Neuronal stem cell (in vitro differentiated cells): ENCODE results near the gene JPH3.

Experiments
- DNase-seq: peaks from one replicate; pipeline ENCODE4 v3.0.0-alpha.2; 2013; ENCODE audit warnings: low spot score
- H2AFZ ChIP-seq: one replicate; pipeline ENCODE4 v1.6.1; 2013; ENCODE audit warnings: mild to moderate bottlenecking, low read length, inconsistent platforms
- H2AK5ac ChIP-seq: 2 replicates; pipeline ENCODE4 v1.6.1; 2013; ENCODE audit warnings: low read depth, mild to moderate bottlenecking, inconsistent platforms, low read length, moderate library complexity, mixed read lengths
- H2BK120ac ChIP-seq: 2 replicates; pipeline ENCODE4 v1.6.1; 2013; ENCODE audit warnings: low read depth, mild to moderate bottlenecking, inconsistent platforms, low read length, moderate library complexity, mixed read lengths
- H2BK12ac ChIP-seq: one replicate; pipeline ENCODE4 v1.6.1; 2013; ENCODE audit warnings: low read length, inconsistent platforms
- H2BK15ac ChIP-seq: 2 replicates; pipeline ENCODE4 v1.6.1; 2013; ENCODE audit warnings: mild to moderate bottlenecking, low read length, inconsistent platforms, mixed read lengths
- H2BK5ac ChIP-seq: one replicate; pipeline ENCODE4 v1.6.1; 2013; ENCODE audit warnings: inconsistent platforms, mild to moderate bottlenecking, low read length, moderate library complexity
- H3K14ac ChIP-seq: one replicate; pipeline ENCODE4 v1.6.1; 2013; ENCODE audit warnings: low read length, inconsistent platforms
- H3K18ac ChIP-seq: 2 replicates; pipeline ENCODE4 v1.6.1; 2013; ENCODE audit warnings: low read length, inconsistent platforms
- H3K23ac ChIP-seq: 2 replicates; pipeline ENCODE4 v1.6.1; 2013; ENCODE audit warnings: low read depth, mild to moderate bottlenecking, mixed read lengths, low read length, inconsistent platforms; ENCODE audit not compliant: poor library complexity
- H3K27ac ChIP-seq: replicated peaks from 3 replicates; pipeline ENCODE4 v1.5.1; 2013; ENCODE audit warnings: low read length, inconsistent platforms
- H3K27me3 ChIP-seq, 3 experiments: 2 replicates each; pipeline ENCODE4 v1.6.1; 2013; ENCODE audit warnings: low read length in 3 of 3, mild to moderate bottlenecking in 2 of 3, inconsistent platforms in 1 of 3, low read depth in 1 of 3, mixed read lengths in 1 of 3, moderate library complexity in 1 of 3; ENCODE audit not compliant: control insufficient read depth in 3 of 3, insufficient read depth in 3 of 3
- H3K36me3 ChIP-seq, 2 donors: replicated peaks in 1 of 2; 2 replicates each; pipeline ENCODE4 v1.6.1; 2013; ENCODE audit warnings: low read length in 2 of 2; ENCODE audit not compliant: control insufficient read depth in 2 of 2, insufficient read depth in 2 of 2
- H3K4ac ChIP-seq: 2 replicates; pipeline ENCODE4 v1.6.1; 2013; ENCODE audit warnings: inconsistent platforms, mild to moderate bottlenecking, low read length, moderate library complexity
- H3K4me1 ChIP-seq, 2 donors: 1 replicate in 1 of 2; 2 replicates in 1 of 2; pipeline ENCODE4 v1.6.1; 2013; ENCODE audit warnings: low read length in 2 of 2, low read depth in 1 of 2; ENCODE audit not compliant: control insufficient read depth in 2 of 2, insufficient read depth in 1 of 2
- H3K4me2 ChIP-seq: one replicate; pipeline ENCODE4 v1.6.1; 2013; ENCODE audit warnings: mild to moderate bottlenecking, low read length, inconsistent platforms; ENCODE audit not compliant: insufficient read depth, poor library complexity, severe bottlenecking
- H3K4me3 ChIP-seq, 2 donors: 2 replicates each; pipeline ENCODE4 v1.5.1; 2013; ENCODE audit warnings: low read length in 2 of 2, mild to moderate bottlenecking in 2 of 2, inconsistent platforms in 1 of 2, moderate library complexity in 1 of 2
- H3K79me1 ChIP-seq: one replicate; pipeline ENCODE4 v1.6.1; 2013; ENCODE audit warnings: low read depth, mild to moderate bottlenecking, inconsistent platforms, low read length, moderate library complexity
- H3K9ac ChIP-seq: one replicate; pipeline ENCODE4 v1.6.1; 2013; ENCODE audit warnings: mild to moderate bottlenecking, low read depth, low read length, inconsistent platforms; ENCODE audit not compliant: poor library complexity
- H3K9me3 ChIP-seq, 2 donors: replicated peaks in 1 of 2; 2 replicates each; pipeline versions ENCODE3 to v1.6.1; 2013; ENCODE audit warnings: low read length in 2 of 2, mild to moderate bottlenecking in 2 of 2, inconsistent platforms in 1 of 2, low read depth in 1 of 2, mixed read lengths in 1 of 2, moderate library complexity in 1 of 2; ENCODE audit not compliant: control insufficient read depth in 2 of 2, insufficient read depth in 1 of 2
- H4K8ac ChIP-seq: one replicate; pipeline ENCODE4 v1.6.1; 2013; ENCODE audit warnings: low read depth, mild to moderate bottlenecking, inconsistent platforms, low read length, moderate library complexity
- H4K91ac ChIP-seq: one replicate; pipeline ENCODE4 v1.6.1; 2013; ENCODE audit warnings: low read length, low read depth, mild to moderate bottlenecking, inconsistent platforms; ENCODE audit not compliant: poor library complexity
- WGBS, 2 donors: extraction: QIAGEN DNeasy Blood & Tissue Kit; methylation state at CpG; one replicate each; pipeline ENCODE4 v1.1.7; 2013; ENCODE audit warnings: missing lambda C conversion rate in 2 of 2, mixed read lengths in 1 of 2; ENCODE audit not compliant: insufficient read length in 2 of 2, insufficient replicate concordance in 1 of 2; ENCODE audit errors: extremely low coverage in 2 of 2; 5-methylcytosine and 5-hydroxymethylcytosine counted together

The JPH3 gene

DNA sequence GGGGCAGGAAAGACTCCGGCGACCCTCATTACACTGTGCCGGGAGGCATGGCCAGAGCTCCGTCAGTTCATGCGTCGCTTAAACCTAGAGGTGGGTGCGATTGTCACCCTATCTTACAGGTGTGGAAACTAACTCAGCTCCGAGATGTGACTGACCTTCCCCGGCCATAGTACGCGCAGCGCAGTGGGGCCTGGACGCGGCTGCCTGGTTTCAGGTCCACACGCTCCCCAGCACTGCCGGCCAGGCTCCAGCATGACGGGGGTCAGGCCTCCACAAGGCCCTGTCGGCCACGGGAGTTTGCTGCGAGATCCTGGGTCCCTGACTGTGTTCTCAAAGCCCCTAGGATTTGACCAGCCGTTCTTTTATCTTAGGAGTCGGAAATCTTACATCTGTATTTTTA is 34.4 kb downstream of the JPH3 start:
- Histone ChIP-seq H3K18ac (peak overlapping the region; percentile 3), H3K4me3 (no peak overlapping the region), H3K4me2 (no peak overlapping the region), H2BK15ac (no peak overlapping the region), H3K27me3 (peaks cover 0 to 31% (median 5%) of the 10 kb centered on the region in 3 experiments), H2AK5ac (peak overlapping the region; percentile 63), H3K27ac (no peak overlapping the region), H2BK5ac (no peak overlapping the region), H4K8ac (no peak overlapping the region), H3K4me1 (peaks cover 3% of the 10 kb centered on the region in 2 donors), H3K79me1 (no peaks in the 10 kb centered on the region), H3K9ac (peak overlapping the region; percentile 70), H2BK120ac (no peak overlapping the region), H3K23ac (peak overlapping the region; percentile 87), H4K91ac (no peak overlapping the region), H3K36me3 (no peaks in the 10 kb centered on the region), H3K4ac (no peak overlapping the region), H2AFZ (peak overlapping the region; percentile 25), H3K14ac (no peak overlapping the region), H3K9me3 (no peaks in the 10 kb centered on the region), H2BK12ac (no peak overlapping the region)
- WGBS, 2 donors, result no CpG with 5 or more reads among the region's 22 CpGs
- no peak for DNase-seq

GRCh38 chr16:87637357-87637756 is 35.0 kb downstream of the JPH3 start:
- Histone ChIP-seq H2BK120ac (no peak overlapping the region), H3K14ac (no peak overlapping the region), H3K9ac (no peak overlapping the region), H3K79me1 (no peaks in the 10 kb centered on the region), H3K4ac (no peak overlapping the region), H3K4me3 (no peak overlapping the region), H4K8ac (no peak overlapping the region), H3K27me3 (peaks cover 0 to 26% (median 5%) of the 10 kb centered on the region in 3 experiments), H4K91ac (no peak overlapping the region), H3K18ac (no peak overlapping the region), H2BK5ac (no peak overlapping the region), H3K4me1 (peaks cover 3% of the 10 kb centered on the region in 2 donors), H2BK12ac (no peak overlapping the region), H2AK5ac (no peak overlapping the region), H3K9me3 (no peaks in the 10 kb centered on the region), H3K27ac (no peak overlapping the region), H3K23ac (no peak overlapping the region), H2BK15ac (no peak overlapping the region), H3K4me2 (no peak overlapping the region), H2AFZ (no peak overlapping the region), H3K36me3 (no peaks in the 10 kb centered on the region)
- no peak for DNase-seq
- no CpG with 5 or more reads among the region's 13 CpGs for WGBS, 2 donors

DNA sequence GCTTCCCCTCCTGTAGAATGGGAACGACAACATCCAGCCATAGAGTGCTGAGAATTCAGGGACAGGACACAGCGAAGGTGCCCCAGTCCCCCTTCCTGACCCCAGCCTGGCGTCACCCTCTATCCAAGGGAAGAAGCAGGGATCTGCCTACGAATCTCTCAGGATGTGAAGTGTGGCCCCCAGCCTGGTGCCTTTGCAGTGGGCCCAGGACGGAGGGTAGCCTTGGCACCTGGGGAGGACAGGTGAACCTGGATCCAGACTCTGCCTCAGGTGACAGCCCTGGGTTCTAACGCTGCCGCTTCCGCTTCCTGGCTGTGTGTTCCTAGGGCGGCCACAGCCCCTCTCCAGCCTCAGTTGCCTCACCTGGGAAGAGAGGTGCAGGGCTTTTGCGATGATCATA is 36.4 kb downstream of the JPH3 start:
- Histone ChIP-seq H3K4me1 (peaks cover 3% of the 10 kb centered on the region in 2 donors), H3K9me3 (no peaks in the 10 kb centered on the region), H3K14ac (no peak overlapping the region), H3K4me3 (peak overlapping the region in 1 of 2 donors; percentile 9), H3K9ac (no peak overlapping the region), H2BK15ac (no peak overlapping the region), H3K4me2 (no peak overlapping the region), H3K18ac (no peak overlapping the region), H2AFZ (no peak overlapping the region), H2BK120ac (no peak overlapping the region), H2BK12ac (no peak overlapping the region), H3K79me1 (no peaks in the 10 kb centered on the region), H3K4ac (no peak overlapping the region), H4K91ac (no peak overlapping the region), H2AK5ac (no peak overlapping the region), H2BK5ac (no peak overlapping the region), H3K27me3 (peaks cover 0 to 26% (median 5%) of the 10 kb centered on the region in 3 experiments), H3K23ac (no peak overlapping the region), H3K36me3 (no peaks in the 10 kb centered on the region), H3K27ac (no peak overlapping the region), H4K8ac (no peak overlapping the region)
- WGBS, 2 donors, result no CpG with 5 or more reads among the region's 10 CpGs
- DNase-seq, result no peak

GRCh38 chr16:87641721-87642120 is 39.4 kb downstream of the JPH3 start:
- no peaks in the 10 kb centered on the region for H3K79me1 ChIP-seq
- no peak overlapping the region for H3K4me3 ChIP-seq
- H2BK15ac ChIP-seq, result no peak overlapping the region
- no peak overlapping the region for H3K9ac ChIP-seq
- no peak overlapping the region for H3K4me2 ChIP-seq
- no peak overlapping the region for H2BK5ac ChIP-seq
- no peak overlapping the region for H4K91ac ChIP-seq
- no peak overlapping the region for H2AFZ ChIP-seq
- H3K4me1 ChIP-seq, result peaks cover 0 to under 1% of the 10 kb centered on the region in 2 donors
- no CpG with 5 or more reads among the region's 11 CpGs for WGBS, 2 donors
- H3K14ac ChIP-seq, result no peak overlapping the region
- H3K4ac ChIP-seq, result no peak overlapping the region
- no peak overlapping the region for H2BK120ac ChIP-seq
- H3K27me3 ChIP-seq, result peaks cover 0 to 19% (median 0%) of the 10 kb centered on the region in 3 experiments
- H2BK12ac ChIP-seq, result no peak overlapping the region
- H2AK5ac ChIP-seq, result no peak overlapping the region
- H3K27ac ChIP-seq, result no peak overlapping the region
- peaks cover 0 to 5% of the 10 kb centered on the region in 2 donors for H3K36me3 ChIP-seq
- no peak overlapping the region for H3K23ac ChIP-seq
- H4K8ac ChIP-seq, result no peak overlapping the region
- H3K18ac ChIP-seq, result no peak overlapping the region
- peaks cover 0 to 2% of the 10 kb centered on the region in 2 donors for H3K9me3 ChIP-seq
- DNase-seq, result no peak
